H1 (cell line): Measurements from ENCODE around the gene CCDC40. TPM values are rescaled to one million over a fixed set of nuclear protein-coding genes. Genes with fewer than 3 reads are reported as not detected.

ENCODE experiments used
- CTCF ChIA-PET: fragments of 300-600 bp; sonication (Branson Sonifier 250); formaldehyde crosslinking; loops from one replicate; lab custom pipeline; 2021; ENCODE audit not compliant: partially characterized antibody; lab: Charles Lee
- POLR2A ChIA-PET: fragments of 300-600 bp; sonication (Branson Sonifier 250); formaldehyde crosslinking; loops from one replicate; lab custom pipeline; 2021; ENCODE audit warnings: inconsistent platforms; ENCODE audit not compliant: partially characterized antibody; lab: Charles Lee
- DNase-seq, 2 experiments: peaks; one replicate each; pipeline versions ENCODE4 v3.0.0 to v3.0.0-alpha.2; 2010 to 2022; ENCODE audit warnings: low spot score in 2 of 2, low read depth in 1 of 2, mixed read lengths in 1 of 2
- FAIRE-seq: peaks from 2 replicates; lab custom pipeline; 2011; peaks lifted over from hg19 to GRCh38; lab: Jason Lieb, UNC
- H2AFZ ChIP-seq: 2 replicates; pipeline ENCODE4 v1.8.1; 2012; ENCODE audit warnings: low read length, inconsistent platforms
- H2AK5ac ChIP-seq: 2 replicates; pipeline ENCODE4 v1.6.1; 2013; ENCODE audit warnings: low read depth, low read length
- H2BK120ac ChIP-seq: replicated peaks from 2 replicates; pipeline ENCODE3; 2013; ENCODE audit warnings: low read depth, low read length, inconsistent platforms
- H2BK12ac ChIP-seq: 2 replicates; pipeline ENCODE4 v1.6.1; 2013; ENCODE audit warnings: low read depth, low read length
- H2BK15ac ChIP-seq: 2 replicates; pipeline ENCODE4 v1.6.1; 2013; ENCODE audit warnings: low read length
- H2BK20ac ChIP-seq: 2 replicates; pipeline ENCODE4 v1.6.1; 2013; ENCODE audit warnings: low read length
- H2BK5ac ChIP-seq: 2 replicates; pipeline ENCODE4 v1.6.1; 2013; ENCODE audit warnings: low read depth, low read length
- H3K14ac ChIP-seq: 2 replicates; pipeline ENCODE4 v1.6.1; 2013; ENCODE audit warnings: inconsistent platforms; ENCODE audit not compliant: insufficient read length
- H3K18ac ChIP-seq: 2 replicates; pipeline ENCODE4 v1.6.1; 2013; ENCODE audit warnings: low read length; ENCODE audit errors: extremely low read depth
- H3K23ac ChIP-seq: 2 replicates; pipeline ENCODE4 v1.6.1; 2013; ENCODE audit warnings: inconsistent platforms; ENCODE audit not compliant: insufficient read length
- H3K23me2 ChIP-seq: 2 replicates; pipeline ENCODE4 v1.6.1; 2013; ENCODE audit warnings: low read depth, low read length
- H3K27ac ChIP-seq: 2 replicates; pipeline ENCODE4 v1.6.1; 2011; ENCODE audit warnings: low read depth, low read length, inconsistent platforms
- H3K27me3 ChIP-seq, 4 experiments: replicated peaks in 1 of 4; 1 replicate in 1 of 4; 2 replicates in 3 of 4; pipeline versions ENCODE4 v1.6.1 to v1.8.1; 2011 to 2013; ENCODE audit warnings: low read length in 3 of 4, mild to moderate bottlenecking in 3 of 4, inconsistent platforms in 2 of 4, mixed read lengths in 2 of 4, moderate library complexity in 1 of 4; ENCODE audit not compliant: control insufficient read depth in 3 of 4, insufficient read depth in 3 of 4; ENCODE audit errors: extremely low read depth in 1 of 4
- H3K36me3 ChIP-seq, 4 experiments: 2 replicates each; pipeline versions ENCODE4 v1.6.1 to v1.8.1; 2011 to 2013; ENCODE audit warnings: mild to moderate bottlenecking in 4 of 4, low read length in 3 of 4, moderate library complexity in 2 of 4, control low read depth in 1 of 4, inconsistent platforms in 1 of 4; ENCODE audit not compliant: insufficient read depth in 4 of 4, control insufficient read depth in 2 of 4
- H3K4ac ChIP-seq: replicated peaks from 2 replicates; pipeline ENCODE3; 2013; ENCODE audit warnings: low read length, low read depth, mixed read lengths, inconsistent platforms; ENCODE audit not compliant: insufficient read length
- H3K4me1 ChIP-seq, 4 experiments: replicated peaks in 1 of 4; 1 replicate in 1 of 4; 2 replicates in 3 of 4; pipeline versions ENCODE4 v1.6.1 to v1.8.1; 2011 to 2013; ENCODE audit warnings: low read length in 3 of 4, inconsistent platforms in 2 of 4, mixed read lengths in 1 of 4; ENCODE audit not compliant: insufficient read depth in 4 of 4, control insufficient read depth in 3 of 4
- H3K4me2 ChIP-seq, 2 experiments: 2 replicates each; pipeline versions ENCODE4 v1.6.1 to v1.8.1; 2011 to 2013; ENCODE audit warnings: low read depth in 2 of 2, low read length in 2 of 2, control low read depth in 1 of 2, inconsistent platforms in 1 of 2, mild to moderate bottlenecking in 1 of 2; ENCODE audit not compliant: insufficient read depth in 1 of 2
- H3K4me3 ChIP-seq, 4 experiments: fragments of 200-600, 300-600 bp in 1 of 4; sonication (generic), shearing (Covaris generic), sonication (Bioruptor Twin) in 1 of 4; 2 replicates each; pipeline versions ENCODE4 v1.5.1 to v1.8.1; 2011 to 2016; ENCODE audit warnings: low read length in 4 of 4, low read depth in 3 of 4, control low read depth in 2 of 4, inconsistent platforms in 2 of 4, mild to moderate bottlenecking in 2 of 4, mixed read lengths in 1 of 4, moderate library complexity in 1 of 4; ENCODE audit not compliant: insufficient read depth in 2 of 4; ENCODE audit errors: extremely low read depth in 1 of 4
- H3K56ac ChIP-seq: replicated peaks from 2 replicates; pipeline ENCODE3; 2013; ENCODE audit warnings: low read depth, mild to moderate bottlenecking, mixed read lengths, low read length, inconsistent platforms; ENCODE audit not compliant: insufficient read length
- H3K79me1 ChIP-seq: 2 replicates; pipeline ENCODE4 v1.6.1; 2013; ENCODE audit warnings: low read depth, low read length, control low read depth
- H3K79me2 ChIP-seq, 2 experiments: 2 replicates each; pipeline versions ENCODE4 v1.6.1 to v1.8.1; 2012 to 2013; ENCODE audit warnings: low read length in 2 of 2, mild to moderate bottlenecking in 2 of 2, inconsistent platforms in 1 of 2; ENCODE audit not compliant: insufficient read depth in 2 of 2, control insufficient read depth in 1 of 2
- H3K9ac ChIP-seq, 4 experiments: replicated peaks in 1 of 4; 1 replicate in 1 of 4; 2 replicates in 3 of 4; pipeline versions ENCODE4 v1.6.1 to v1.8.1; 2011 to 2013; ENCODE audit warnings: low read depth in 3 of 4, low read length in 3 of 4, control low read depth in 2 of 4, mild to moderate bottlenecking in 2 of 4, moderate library complexity in 2 of 4, inconsistent platforms in 1 of 4; ENCODE audit errors: extremely low read depth in 1 of 4
- H3K9me3 ChIP-seq, 2 experiments: 2 replicates each; pipeline versions ENCODE4 v1.6.1 to v1.8.1; 2012 to 2013; ENCODE audit warnings: mild to moderate bottlenecking in 2 of 2, moderate library complexity in 2 of 2, control low read depth in 1 of 2, inconsistent platforms in 1 of 2, low read depth in 1 of 2, low read length in 1 of 2, mixed read lengths in 1 of 2; ENCODE audit not compliant: insufficient read depth in 2 of 2
- H4K20me1 ChIP-seq, 2 experiments: replicated peaks in 1 of 2; 2 replicates each; pipeline versions ENCODE3 to v1.8.1; 2011 to 2013; ENCODE audit warnings: inconsistent platforms in 2 of 2, low read length in 2 of 2, mild to moderate bottlenecking in 1 of 2; ENCODE audit not compliant: insufficient read depth in 2 of 2, control insufficient read depth in 1 of 2
- H4K5ac ChIP-seq: 2 replicates; pipeline ENCODE4 v1.6.1; 2013; ENCODE audit warnings: low read length, low read depth, mixed read lengths, inconsistent platforms; ENCODE audit not compliant: insufficient read length
- H4K8ac ChIP-seq: 2 replicates; pipeline ENCODE4 v1.8.0; 2013; ENCODE audit warnings: mild to moderate bottlenecking, moderate library complexity, low read length, inconsistent platforms; ENCODE audit not compliant: insufficient read depth; ENCODE audit errors: extremely low read depth
- H4K91ac ChIP-seq: replicated peaks from 2 replicates; pipeline ENCODE3; 2013; ENCODE audit warnings: low read length, mixed read lengths, inconsistent platforms; ENCODE audit not compliant: insufficient read length
- ATF3 ChIP-seq: IDR thresholded peaks from 2 replicates; pipeline ENCODE4 v1.6.1; 2011; ENCODE audit warnings: low read depth, mild to moderate bottlenecking, low read length; ENCODE audit not compliant: insufficient read depth
- BCL11A ChIP-seq, 2 experiments: IDR thresholded peaks; one replicate each; pipeline ENCODE4 v1.6.1; 2011; ENCODE audit warnings: low read depth in 2 of 2, low read length in 2 of 2, mild to moderate bottlenecking in 2 of 2
- CHD1 ChIP-seq: IDR thresholded peaks from 2 replicates; pipeline ENCODE4 v1.6.1; 2012; ENCODE audit warnings: low read depth, low read length, improper control_type of control experiment
- CHD2 ChIP-seq: IDR thresholded peaks from 2 replicates; pipeline ENCODE4 v1.6.1; 2012; ENCODE audit warnings: low read length, improper control_type of control experiment
- CTBP2 ChIP-seq: IDR thresholded peaks from 2 replicates; pipeline ENCODE4 v1.7.0; 2011; ENCODE audit warnings: borderline replicate concordance, mild to moderate bottlenecking, moderate library complexity, mixed read lengths, low read length; ENCODE audit not compliant: insufficient read depth, insufficient read length
- EP300 ChIP-seq, 2 experiments: IDR thresholded peaks; 1 replicate in 1 of 2; 2 replicates in 1 of 2; pipeline ENCODE4 v1.6.1; 2011 to 2012; ENCODE audit warnings: low read depth in 2 of 2, low read length in 2 of 2, mild to moderate bottlenecking in 2 of 2, borderline replicate concordance in 1 of 2, inconsistent platforms in 1 of 2, moderate library complexity in 1 of 2
- POLR2A ChIP-seq, 2 experiments: IDR thresholded peaks; 1 replicate in 1 of 2; 2 replicates in 1 of 2; pipeline ENCODE4 v1.6.1; 2011; ENCODE audit warnings: low read depth in 2 of 2, low read length in 2 of 2, mild to moderate bottlenecking in 2 of 2; ENCODE audit errors: control extremely low read depth in 1 of 2
- SP1 ChIP-seq: IDR thresholded peaks from 2 replicates; pipeline ENCODE4 v1.6.1; 2011; ENCODE audit warnings: low read depth, low read length
- TAF1 ChIP-seq: IDR thresholded peaks from 2 replicates; pipeline ENCODE4 v1.6.1; 2011; ENCODE audit warnings: mild to moderate bottlenecking, low read depth, low read length
- WGBS, 2 experiments: shearing (Covaris generic) in 1 of 2; methylation state at CpG; one replicate each; pipeline versions ENCODE4 v1.1.6 to v1.1.7; 2013 to 2015; ENCODE audit warnings: low lambda C conversion rate in 2 of 2, mixed read lengths in 2 of 2, inconsistent platforms in 1 of 2, low coverage in 1 of 2, missing lambda C conversion rate in 1 of 2; ENCODE audit not compliant: insufficient replicate concordance in 2 of 2, insufficient coverage in 1 of 2, insufficient read length in 1 of 2; ENCODE audit errors: extremely low coverage in 1 of 2, missing lambda C conversion rate in 1 of 2; 5-methylcytosine and 5-hydroxymethylcytosine counted together
- polyA plus RNA-seq, 7 experiments: library from polyadenylated mRNA; depleted of rRNA in 3 of 7; stranded (reverse) in 5 of 7; unstranded in 2 of 7; fragments of >200 nt in 5 of 7; fragments of 200-250 nt in 2 of 7; gene quantifications; 1 replicate in 5 of 7; 2 replicates in 1 of 7; 4 replicates in 1 of 7; pipeline versions ENCODE4 v1.2.1 to v1.2.3, GENCODE V29; 2011 to 2013; ENCODE audit warnings: missing spikeins in 2 of 7, mixed read lengths in 2 of 7
- total RNA-seq: library from RNA; stranded (reverse); fragmentation: NEBNext Ultra II Directional; extraction: Animal tissue kit (Norgen Biotek cat#: 25700); gene quantifications from 2 replicates; pipeline ENCODE4 v1.2.1, GENCODE V29; 2021

Gene CCDC40
- total and polyA plus RNA-seq, 2 of the 8 experiments (the other 6 are each of a cell fraction or from before 2014, with no cell fraction given), result 4.1 to 11.5 TPM

- H2BK12ac ChIP-seq, result no peak overlapping the region; the same call in 1 of the 2 replicates
- H2BK5ac ChIP-seq, result no peak overlapping the region
- peaks cover 22 to 50% of the 10 kb centered on the region in 2 experiments for H3K79me2 ChIP-seq
- ChIA-PET POLR2A (interaction anchor here (0.6 to 11.5 kb wide), 21 partner anchors 9 to 271 kb away, joined by 3 to 103 read pairs (median 5); partner anchors contain the start of gene GAA), CTCF (interaction anchor here (0.9 to 2.4 kb wide), 12 partner anchors 12 to 216 kb away, joined by 4 to 14 read pairs (median 6); partner anchors contain the start of gene GAA)
- H3K23ac ChIP-seq, result no peak overlapping the region
- DNase-seq, result no peak
- no peak overlapping the region for H4K8ac ChIP-seq
- peaks cover 17% of the 10 kb centered on the region for H3K79me1 ChIP-seq
- WGBS, 2 experiments, result 80% methylated on average over 10 of the region's 10 CpGs; no CpG with 5 or more reads in 1 of the 2 experiments
- no peak overlapping the region for H2BK120ac ChIP-seq
- H3K18ac ChIP-seq, result no peak overlapping the region
- peak overlapping the region in 3 of 4 experiments; percentile 2 to 87 (median 62); a peak in 6 of 7 replicates for H3K9ac ChIP-seq
- H2BK20ac ChIP-seq, result no peak overlapping the region
- H3K4me2 ChIP-seq, result peak overlapping the region; percentile 85 to 96
- H3K56ac ChIP-seq, result no peak overlapping the region
- H2AK5ac ChIP-seq, result no peak overlapping the region
- H3K4ac ChIP-seq, result no peak overlapping the region
- H3K14ac ChIP-seq, result no peak overlapping the region
- no peaks in the 10 kb centered on the region; a peak in 1 of 7 replicates for H3K27me3 ChIP-seq
- no peak overlapping the region for H2AFZ ChIP-seq
- H2BK15ac ChIP-seq, result no peak overlapping the region
- H3K23me2 ChIP-seq, result peaks cover 11% of the 10 kb centered on the region
- no peak overlapping the region for H4K91ac ChIP-seq
- peaks cover 0 to 13% (median 4%) of the 10 kb centered on the region in 4 experiments; a peak in 5 of 7 replicates for H3K4me1 ChIP-seq
- H3K4me3 ChIP-seq, result peak overlapping the region; percentile 84 to 95 (median 88); a peak in 7 of 8 replicates
- no peak overlapping the region for H4K5ac ChIP-seq
- no peaks in the 10 kb centered on the region for H3K9me3 ChIP-seq
- H4K20me1 ChIP-seq, result peaks cover 7 to 25% of the 10 kb centered on the region in 2 experiments
- FAIRE-seq, result no peak
- H3K36me3 ChIP-seq, result peaks cover 22 to 37% (median 34%) of the 10 kb centered on the region in 4 experiments
- H3K27ac ChIP-seq, result no peak overlapping the region
- TF ChIP-seq CHD1, result no peak
- no peak for TF ChIP-seq EP300 (IDR thresholded peaks at IDR 0.05; ENCODE audit: borderline replicate concordance in 1 of 2, low read depth in 2 of 2, low read length in 2 of 2)
- TF ChIP-seq TAF1, result no peak
- no peak for TF ChIP-seq BCL11A (IDR thresholded peaks at IDR 0.05; ENCODE audit: low read depth in 2 of 2, low read length in 2 of 2)
- no peak for TF ChIP-seq CTBP2
- TF ChIP-seq ATF3, result no peak
- TF ChIP-seq SP1, result no peak
- no peak for TF ChIP-seq POLR2A (IDR thresholded peaks at IDR 0.05; ENCODE audit: control extremely low read depth in 1 of 2, low read depth in 2 of 2, low read length in 2 of 2)
- no peak for TF ChIP-seq CHD2
These were observed 108.9 kb downstream of the CCDC40 start for GRCh38 chr17:80145076-80146075.
